Muscle layer of duodenum (tissue), 2 donors: Measurements from ENCODE around the gene SHLD1.

Experiments used
- H3K27ac ChIP-seq: one replicate; pipeline ENCODE4 v1.7.0; 2013; ENCODE audit warnings: mild to moderate bottlenecking, low read length
- H3K27me3 ChIP-seq: one replicate; pipeline ENCODE4 v1.7.0; 2013; ENCODE audit warnings: low read depth, mild to moderate bottlenecking, control low read depth, low read length
- H3K36me3 ChIP-seq, 2 donors: one replicate each; pipeline ENCODE4 v1.7.0; 2013; ENCODE audit warnings: low read length in 2 of 2, control low read depth in 1 of 2, mild to moderate bottlenecking in 1 of 2; ENCODE audit not compliant: insufficient read depth in 2 of 2, control insufficient read depth in 1 of 2
- H3K4me1 ChIP-seq, 2 donors: one replicate each; pipeline ENCODE4 v1.7.0; 2013; ENCODE audit warnings: low read length in 2 of 2, mild to moderate bottlenecking in 2 of 2, control low read depth in 1 of 2, moderate library complexity in 1 of 2; ENCODE audit not compliant: insufficient read depth in 2 of 2, control insufficient read depth in 1 of 2
- H3K4me3 ChIP-seq, 2 donors: one replicate each; pipeline ENCODE4 v1.7.0; 2013; ENCODE audit warnings: low read length in 2 of 2, low read depth in 1 of 2, mild to moderate bottlenecking in 1 of 2
- H3K9me3 ChIP-seq, 2 donors: one replicate each; pipeline ENCODE4 v1.7.0; 2013; ENCODE audit warnings: low read length in 2 of 2, control low read depth in 1 of 2, mild to moderate bottlenecking in 1 of 2; ENCODE audit not compliant: control insufficient read depth in 1 of 2
- donor health status: healthy.

The SHLD1 gene

GRCh38 chr20:5836569-5836968 lies 86.4 kb downstream of the SHLD1 start:
- Histone ChIP-seq H3K36me3 (no peaks in the 10 kb centered on the region), H3K27me3 (no peaks in the 10 kb centered on the region), H3K27ac (no peak overlapping the region), H3K4me1 (peaks cover 7 to 24% of the 10 kb centered on the region in 2 donors), H3K4me3 (no peak overlapping the region), H3K9me3 (no peaks in the 10 kb centered on the region)

- no peak overlapping the region for H3K4me3 ChIP-seq
- no peak overlapping the region for H3K27ac ChIP-seq
- H3K36me3 ChIP-seq, result no peaks in the 10 kb centered on the region
- H3K9me3 ChIP-seq, result no peaks in the 10 kb centered on the region
- H3K27me3 ChIP-seq, result no peaks in the 10 kb centered on the region
- peaks cover 0 to 14% of the 10 kb centered on the region in 2 donors for H3K4me1 ChIP-seq
These were observed 90.3 kb downstream of the SHLD1 start for GRCh38 chr20:5840411-5841002.

- no peaks in the 10 kb centered on the region for H3K27me3 ChIP-seq
- no peak overlapping the region for H3K4me3 ChIP-seq
- no peaks in the 10 kb centered on the region for H3K9me3 ChIP-seq
- no peaks in the 10 kb centered on the region for H3K36me3 ChIP-seq
- H3K27ac ChIP-seq, result no peak overlapping the region
- peaks cover 0 to 11% of the 10 kb centered on the region in 2 donors for H3K4me1 ChIP-seq
These were observed 91.3 kb downstream of the SHLD1 start for GRCh38 chr20:5841522-5841921.

- H3K36me3 ChIP-seq, result no peaks in the 10 kb centered on the region
- H3K9me3 ChIP-seq, result no peaks in the 10 kb centered on the region
- H3K4me3 ChIP-seq, result no peak overlapping the region
- no peaks in the 10 kb centered on the region for H3K27me3 ChIP-seq
- H3K27ac ChIP-seq, result no peak overlapping the region
- H3K4me1 ChIP-seq, result peaks cover 0 to 10% of the 10 kb centered on the region in 2 donors
These were observed 92.3 kb downstream of the SHLD1 start for GRCh38 chr20:5842465-5842864.

- Histone ChIP-seq H3K9me3 (no peaks in the 10 kb centered on the region), H3K27me3 (no peaks in the 10 kb centered on the region), H3K36me3 (no peaks in the 10 kb centered on the region), H3K27ac (no peak overlapping the region), H3K4me1 (peaks cover 0 to 10% of the 10 kb centered on the region in 2 donors), H3K4me3 (no peak overlapping the region)
These were observed 92.9 kb downstream of the SHLD1 start for GRCh38 chr20:5843054-5843592.

GRCh38 chr20:5844063-5844681 lies 94.0 kb downstream of the SHLD1 start:
- Histone ChIP-seq H3K36me3 (no peaks in the 10 kb centered on the region), H3K27me3 (no peaks in the 10 kb centered on the region), H3K4me3 (no peak overlapping the region), H3K27ac (no peak overlapping the region), H3K4me1 (peaks cover 0 to 10% of the 10 kb centered on the region in 2 donors), H3K9me3 (no peaks in the 10 kb centered on the region)

- H3K4me3 ChIP-seq, result peak overlapping the region; percentile 26 to 36
- H3K27me3 ChIP-seq, result no peaks in the 10 kb centered on the region
- H3K36me3 ChIP-seq, result no peaks in the 10 kb centered on the region
- H3K27ac ChIP-seq, result no peak overlapping the region
- H3K9me3 ChIP-seq, result no peaks in the 10 kb centered on the region
- H3K4me1 ChIP-seq, result peaks cover 0 to 10% of the 10 kb centered on the region in 2 donors
These were observed 95.7 kb downstream of the SHLD1 start for GRCh38 chr20:5845681-5846615.

GRCh38 chr20:5848711-5849505 lies 98.7 kb downstream of the SHLD1 start:
- Histone ChIP-seq H3K9me3 (no peaks in the 10 kb centered on the region), H3K27me3 (no peaks in the 10 kb centered on the region), H3K27ac (no peak overlapping the region)

GRCh38 chr20:5855939-5856338 lies 105.7 kb downstream of the SHLD1 start:
- Histone ChIP-seq H3K9me3 (no peaks in the 10 kb centered on the region), H3K4me3 (no peak overlapping the region), H3K27me3 (no peaks in the 10 kb centered on the region), H3K36me3 (no peaks in the 10 kb centered on the region), H3K27ac (no peak overlapping the region), H3K4me1 (no peaks in the 10 kb centered on the region)

More at GRCh38 chr20:5848711-5849505, 98.7 kb downstream of the SHLD1 start:
- Histone ChIP-seq H3K4me3 (no peak overlapping the region), H3K4me1 (peaks cover 0 to 10% of the 10 kb centered on the region in 2 donors), H3K36me3 (no peaks in the 10 kb centered on the region)

GRCh38 chr20:5859608-5860007 lies 109.4 kb downstream of the SHLD1 start:
- peaks cover 0 to 5% of the 10 kb centered on the region in 2 donors for H3K4me1 ChIP-seq
- no peaks in the 10 kb centered on the region for H3K27me3 ChIP-seq
- no peak overlapping the region for H3K27ac ChIP-seq
- peaks cover 0 to 7% of the 10 kb centered on the region in 2 donors for H3K36me3 ChIP-seq
- H3K9me3 ChIP-seq, result no peaks in the 10 kb centered on the region
- H3K4me3 ChIP-seq, result no peak overlapping the region
